Lower lobe of right lung (tissue), 2 donors: ENCODE data around the gene H2BK1. TPM values are rescaled to one million over a fixed set of nuclear protein-coding genes. Genes with fewer than 3 reads are reported as not detected.

Experiments used
- ATAC-seq, 2 donors: fragments of 200-7000 bp; cut with Tn5 transposase; one replicate each; pipeline ENCODE4 v1.9.1; 2020 to 2022; ENCODE audit warnings: mild to moderate bottlenecking in 2 of 2, moderate library complexity in 2 of 2
- DNase-seq: peaks from one replicate; pipeline ENCODE4 v3.0.0-alpha.2; 2020
- H3K27ac ChIP-seq: fragments of 200-600 bp; one replicate; pipeline ENCODE4 v1.8.0; 2022
- H3K27me3 ChIP-seq: fragments of 200-600 bp; one replicate; pipeline ENCODE4 v1.8.0; 2022; ENCODE audit warnings: low read depth
- H3K36me3 ChIP-seq: fragments of 200-600 bp; one replicate; pipeline ENCODE4 v1.8.0; 2022; ENCODE audit warnings: mild to moderate bottlenecking
- H3K4me1 ChIP-seq: fragments of 200-600 bp; one replicate; pipeline ENCODE4 v1.8.0; 2022
- H3K4me3 ChIP-seq: fragments of 200-600 bp; one replicate; pipeline ENCODE4 v1.8.0; 2022; ENCODE audit warnings: mild to moderate bottlenecking
- H3K9me3 ChIP-seq: fragments of 200-600 bp; one replicate; pipeline ENCODE4 v1.8.0; 2022
- CTCF ChIP-seq: fragments of 200-600 bp; IDR thresholded peaks from one replicate; pipeline ENCODE4 v1.8.0; 2022; ENCODE audit warnings: antibody characterized with exemption, mild to moderate bottlenecking
- intact Hi-C: fragments of 100-400 bp; cut with DNase I; formaldehyde crosslinking; loops from one replicate; pipeline ENCODE4 v1.11.0; 2022
- total RNA-seq: library from RNA; stranded (reverse); fragmentation: NEBNext Ultra II Directional; extraction: Animal tissue kit (Norgen Biotek cat#: 25700); gene quantifications from one replicate; pipeline ENCODE4 v1.2.1, GENCODE V29; 2021
- donor health status: DM: no; HTN: yes; CAD: no; lungs with severe emphysema.

Gene H2BK1
- total RNA-seq, 1 donor from 2014 or later, result not detected

GRCh38 chr7:151238190-151238810, 28.0 kb upstream of the H2BK1 start:
- Histone ChIP-seq H3K36me3 (peaks cover 73% of the 10 kb centered on the region), H3K4me1 (peaks cover 15% of the 10 kb centered on the region), H3K27me3 (no peaks in the 10 kb centered on the region), H3K9me3 (no peaks in the 10 kb centered on the region), H3K4me3 (no peak overlapping the region), H3K27ac (no peak overlapping the region)
- no peak for TF ChIP-seq CTCF
- no peak for DNase-seq
- intact Hi-C loops, result no loop called here
- ATAC-seq, result no peak

- intact Hi-C loops, result no loop called here
- DNase-seq, result peak; percentile 24
Measured at GRCh38 chr7:151237244-151238189, 27.2 kb upstream of the H2BK1 start.

GRCh38 chr7:151236406-151236805, 26.1 kb upstream of the H2BK1 start:
- no peak overlapping the region for H3K4me3 ChIP-seq
- peaks cover 15% of the 10 kb centered on the region for H3K4me1 ChIP-seq
- H3K36me3 ChIP-seq, result peaks cover 67% of the 10 kb centered on the region
- intact Hi-C loops, result no loop called here
- no peak overlapping the region for H3K27ac ChIP-seq
- no peaks in the 10 kb centered on the region for H3K9me3 ChIP-seq
- no peak for TF ChIP-seq CTCF
- peak; percentile 25 for DNase-seq
- H3K27me3 ChIP-seq, result no peaks in the 10 kb centered on the region
- no peak for ATAC-seq

More at GRCh38 chr7:151237244-151238189, 27.2 kb upstream of the H2BK1 start:
- H3K27me3 ChIP-seq, result no peaks in the 10 kb centered on the region
- H3K36me3 ChIP-seq, result peaks cover 73% of the 10 kb centered on the region
- H3K27ac ChIP-seq, result no peak overlapping the region
- no peaks in the 10 kb centered on the region for H3K9me3 ChIP-seq
- TF ChIP-seq CTCF, result no peak
- H3K4me3 ChIP-seq, result no peak overlapping the region
- peaks cover 15% of the 10 kb centered on the region for H3K4me1 ChIP-seq
- no peak for ATAC-seq

DNA sequence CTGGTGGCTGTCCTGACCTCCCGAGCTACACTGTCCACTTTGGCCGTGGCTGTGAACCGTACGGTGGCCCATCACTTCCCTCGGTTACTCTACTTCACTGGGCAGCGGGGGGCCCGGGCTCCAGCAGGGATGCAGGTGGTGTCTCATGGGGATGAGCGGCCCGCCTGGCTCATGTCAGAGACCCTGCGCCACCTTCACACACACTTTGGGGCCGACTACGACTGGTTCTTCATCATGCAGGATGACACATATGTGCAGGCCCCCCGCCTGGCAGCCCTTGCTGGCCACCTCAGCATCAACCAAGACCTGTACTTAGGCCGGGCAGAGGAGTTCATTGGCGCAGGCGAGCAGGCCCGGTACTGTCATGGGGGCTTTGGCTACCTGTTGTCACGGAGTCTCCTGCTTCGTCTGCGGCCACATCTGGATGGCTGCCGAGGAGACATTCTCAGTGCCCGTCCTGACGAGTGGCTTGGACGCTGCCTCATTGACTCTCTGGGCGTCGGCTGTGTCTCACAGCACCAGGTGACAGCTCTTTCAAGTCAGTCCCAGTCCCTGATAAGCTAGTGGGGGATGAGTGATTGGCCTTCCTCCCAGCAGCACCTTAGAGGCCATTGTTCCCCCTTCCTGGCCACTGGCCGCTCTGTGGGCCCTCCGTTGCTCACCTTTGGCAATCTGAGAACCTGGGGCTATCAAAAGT, 25.0 kb upstream of the H2BK1 start:
- no peaks in the 10 kb centered on the region for H3K27me3 ChIP-seq
- peaks cover 15% of the 10 kb centered on the region for H3K4me1 ChIP-seq
- no peaks in the 10 kb centered on the region for H3K9me3 ChIP-seq
- H3K36me3 ChIP-seq, result peaks cover 58% of the 10 kb centered on the region
- TF ChIP-seq CTCF, result no peak
- H3K27ac ChIP-seq, result no peak overlapping the region
- DNase-seq (no peak), ATAC-seq (no peak)
- intact Hi-C loops, result no loop called here
- H3K4me3 ChIP-seq, result no peak overlapping the region

GRCh38 chr7:151233804-151234203, 23.5 kb upstream of the H2BK1 start:
- intact Hi-C loops, result no loop called here
- DNase-seq (no peak), ATAC-seq (no peak)
- H3K36me3 ChIP-seq, result peaks cover 44% of the 10 kb centered on the region
- peak overlapping the region; percentile 74 for H3K4me3 ChIP-seq
- H3K27me3 ChIP-seq, result no peaks in the 10 kb centered on the region
- peaks cover 15% of the 10 kb centered on the region for H3K4me1 ChIP-seq
- H3K9me3 ChIP-seq, result no peaks in the 10 kb centered on the region
- H3K27ac ChIP-seq, result peak overlapping the region; percentile 76
- TF ChIP-seq CTCF, result no peak
